ENCODE measurements around the gene ADGRL4.

The ADGRL4 gene

DNA sequence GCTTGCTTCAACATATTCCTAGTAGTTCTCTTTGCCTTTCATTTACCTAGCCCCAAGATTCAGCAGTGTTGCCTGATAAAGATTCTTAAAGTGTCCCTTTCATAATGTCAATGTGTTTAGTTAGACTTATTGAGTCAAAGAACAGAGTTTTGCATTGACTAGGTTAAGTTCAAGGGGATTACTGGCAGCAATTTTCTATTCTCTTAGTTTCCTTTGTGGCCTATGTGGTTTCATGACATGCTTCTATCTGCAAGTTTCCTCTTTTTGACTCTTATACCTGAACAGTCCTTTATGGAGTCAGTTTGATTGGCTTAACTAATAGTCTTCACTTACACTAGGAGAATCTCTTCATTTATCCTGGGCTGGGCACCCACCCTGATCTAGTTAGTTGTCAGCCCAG, 151.3 kb downstream of the ADGRL4 start:
- Histone ChIP-seq H3K27ac (no peak overlapping the region), H3K4me3 (ENCODE audit: low read depth in 1 of 2, low read length in 1 of 2) (no peak overlapping the region), H3K36me3 (no peaks in the 10 kb centered on the region), H3K27me3 (no peaks in the 10 kb centered on the region), H3K4me1 (ENCODE audit: control insufficient read depth in 1 of 2, insufficient read depth in 1 of 2, low read depth in 1 of 2, low read length in 1 of 2) (no peaks in the 10 kb centered on the region), H3K9me3 (no peaks in the 10 kb centered on the region)
- TF ChIP-seq, protein P1, sequence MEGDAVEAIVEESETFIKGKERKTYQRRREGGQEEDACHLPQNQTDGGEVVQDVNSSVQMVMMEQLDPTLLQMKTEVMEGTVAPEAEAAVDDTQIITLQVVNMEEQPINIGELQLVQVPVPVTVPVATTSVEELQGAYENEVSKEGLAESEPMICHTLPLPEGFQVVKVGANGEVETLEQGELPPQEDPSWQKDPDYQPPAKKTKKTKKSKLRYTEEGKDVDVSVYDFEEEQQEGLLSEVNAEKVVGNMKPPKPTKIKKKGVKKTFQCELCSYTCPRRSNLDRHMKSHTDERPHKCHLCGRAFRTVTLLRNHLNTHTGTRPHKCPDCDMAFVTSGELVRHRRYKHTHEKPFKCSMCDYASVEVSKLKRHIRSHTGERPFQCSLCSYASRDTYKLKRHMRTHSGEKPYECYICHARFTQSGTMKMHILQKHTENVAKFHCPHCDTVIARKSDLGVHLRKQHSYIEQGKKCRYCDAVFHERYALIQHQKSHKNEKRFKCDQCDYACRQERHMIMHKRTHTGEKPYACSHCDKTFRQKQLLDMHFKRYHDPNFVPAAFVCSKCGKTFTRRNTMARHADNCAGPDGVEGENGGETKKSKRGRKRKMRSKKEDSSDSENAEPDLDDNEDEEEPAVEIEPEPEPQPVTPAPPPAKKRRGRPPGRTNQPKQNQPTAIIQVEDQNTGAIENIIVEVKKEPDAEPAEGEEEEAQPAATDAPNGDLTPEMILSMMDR (IDR thresholded peaks at IDR 0.05): no peak

DNA sequence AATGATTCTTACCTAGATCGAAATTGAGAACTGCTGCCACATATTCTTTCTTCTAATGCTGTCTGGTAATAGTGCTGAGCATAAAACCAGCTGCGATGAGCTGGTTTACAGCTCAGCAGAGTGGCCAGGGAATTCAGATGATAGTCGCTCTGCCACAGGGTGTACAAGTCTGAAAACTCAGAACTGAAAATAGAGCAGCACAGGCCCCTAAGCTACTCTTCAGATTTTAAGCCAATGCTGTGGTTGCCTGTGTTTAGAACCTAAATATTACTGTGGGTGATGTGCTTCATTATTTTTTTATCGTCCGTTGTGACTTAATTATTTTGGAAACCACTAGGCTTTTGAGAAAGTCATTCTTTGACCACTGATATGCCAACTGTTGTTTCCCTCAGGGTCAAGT, 152.0 kb downstream of the ADGRL4 start:
- TF ChIP-seq, protein P1 (IDR thresholded peaks at IDR 0.05): no peak
- Histone ChIP-seq H3K27ac (no peak overlapping the region), H3K4me1 (ENCODE audit: control insufficient read depth in 1 of 2, insufficient read depth in 1 of 2, low read depth in 1 of 2, low read length in 1 of 2) (no peaks in the 10 kb centered on the region), H3K9me3 (no peaks in the 10 kb centered on the region), H3K4me3 (ENCODE audit: low read depth in 1 of 2, low read length in 1 of 2) (no peak overlapping the region), H3K36me3 (no peaks in the 10 kb centered on the region), H3K27me3 (no peaks in the 10 kb centered on the region)

DNA sequence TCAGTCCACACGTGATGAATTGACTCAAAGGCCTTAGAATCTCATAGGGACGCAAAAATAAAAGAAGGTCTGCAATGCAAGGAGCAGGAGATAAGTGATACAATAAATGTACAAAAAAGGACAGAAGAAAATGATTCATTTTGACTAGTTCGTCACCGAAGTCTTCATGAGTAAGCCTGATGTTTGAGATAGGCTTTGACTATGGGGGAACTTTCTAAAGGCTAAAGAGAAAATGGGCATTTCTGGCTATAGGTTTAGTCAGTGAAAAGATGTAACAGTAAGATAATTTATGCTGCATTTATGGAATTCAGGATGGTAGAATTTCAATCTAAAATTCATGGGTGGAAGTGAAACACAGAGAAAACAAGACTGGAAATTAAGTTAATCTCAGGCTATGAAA, 163.0 kb downstream of the ADGRL4 start:
- H3K9me3 ChIP-seq: no peaks in the 10 kb centered on the region
- TF ChIP-seq, protein P1 (IDR thresholded peaks at IDR 0.05): no peak
- H3K27ac ChIP-seq: no peak overlapping the region
- no peaks in the 10 kb centered on the region for H3K27me3 ChIP-seq
- H3K36me3 ChIP-seq: no peaks in the 10 kb centered on the region
- H3K4me1 ChIP-seq (ENCODE audit: control insufficient read depth in 1 of 2, insufficient read depth in 1 of 2, low read depth in 1 of 2, low read length in 1 of 2): no peaks in the 10 kb centered on the region
- H3K4me3 ChIP-seq (ENCODE audit: low read depth in 1 of 2, low read length in 1 of 2): no peak overlapping the region

DNA sequence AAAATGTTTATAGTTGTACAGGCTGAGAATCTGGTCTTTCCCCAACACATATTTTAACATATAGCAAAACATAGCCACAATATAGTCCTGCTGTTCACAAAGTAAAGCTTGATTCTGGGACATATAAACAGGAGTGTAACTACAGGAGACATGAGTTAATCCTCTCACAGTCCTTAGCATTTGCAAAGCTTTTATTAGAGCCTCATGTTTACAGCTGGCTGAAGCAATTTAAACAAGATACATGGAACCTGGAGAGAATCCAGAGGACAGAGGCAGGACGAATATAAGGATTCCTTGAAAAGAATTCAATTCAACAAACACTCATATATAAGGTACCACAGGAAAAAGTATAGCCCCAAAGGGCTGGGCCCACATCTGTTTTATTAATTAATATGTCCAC, 163.4 kb downstream of the ADGRL4 start:
- Histone ChIP-seq H3K4me3 (ENCODE audit: low read depth in 1 of 2, low read length in 1 of 2) (no peak overlapping the region), H3K27ac (no peak overlapping the region), H3K4me1 (ENCODE audit: control insufficient read depth in 1 of 2, insufficient read depth in 1 of 2, low read depth in 1 of 2, low read length in 1 of 2) (no peaks in the 10 kb centered on the region), H3K36me3 (no peaks in the 10 kb centered on the region), H3K27me3 (no peaks in the 10 kb centered on the region), H3K9me3 (no peaks in the 10 kb centered on the region)
- TF ChIP-seq, protein P1 (IDR thresholded peaks at IDR 0.05): no peak

DNA sequence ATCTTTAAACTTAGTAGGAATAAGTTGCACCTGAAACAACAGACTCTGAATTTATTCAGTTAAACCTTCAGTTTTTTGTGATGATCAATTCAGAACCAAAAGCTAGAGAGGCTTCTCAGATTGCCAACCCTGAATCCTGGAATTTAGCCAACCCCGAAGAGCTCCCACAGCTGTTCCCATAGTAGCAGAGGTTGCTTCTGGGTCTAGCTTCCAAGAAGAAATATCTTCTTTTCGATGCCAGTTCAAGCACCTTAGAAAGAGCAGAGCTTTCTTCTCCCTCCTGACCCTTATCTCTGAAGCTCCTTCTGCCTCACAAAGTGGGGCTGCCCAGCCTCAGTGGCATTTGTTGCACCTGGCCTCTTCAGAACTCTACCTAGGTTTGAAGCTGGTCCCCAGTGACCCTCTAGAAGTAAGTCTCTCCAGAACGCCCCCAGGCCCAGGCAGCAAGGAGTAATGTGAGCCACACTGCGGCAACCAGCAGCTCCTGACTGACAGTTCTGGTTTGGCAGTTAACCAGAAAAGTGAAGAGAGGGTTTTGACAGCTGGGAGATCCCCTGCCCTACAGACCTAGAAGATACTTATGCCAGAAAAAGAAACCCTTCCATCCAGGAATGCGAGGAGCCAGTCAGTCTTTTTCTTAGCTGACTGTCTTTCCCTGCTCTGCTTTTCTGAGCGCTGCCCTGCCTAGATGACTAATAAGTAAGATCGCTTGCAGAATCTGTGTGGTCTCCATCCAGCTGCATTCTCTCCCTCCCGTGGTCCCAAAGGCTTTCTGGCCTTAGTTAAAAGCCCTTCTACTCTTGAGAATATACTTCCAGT, 165.9 kb downstream of the ADGRL4 start:
- Histone ChIP-seq H3K4me1 (ENCODE audit: control insufficient read depth in 1 of 2, insufficient read depth in 1 of 2, low read depth in 1 of 2, low read length in 1 of 2) (no peaks in the 10 kb centered on the region), H3K27me3 (no peaks in the 10 kb centered on the region), H3K4me3 (ENCODE audit: low read depth in 1 of 2, low read length in 1 of 2) (no peak overlapping the region), H3K27ac (no peak overlapping the region), H3K36me3 (no peaks in the 10 kb centered on the region), H3K9me3 (no peaks in the 10 kb centered on the region)
- TF ChIP-seq, protein P1 (IDR thresholded peaks at IDR 0.05): no peak

Measured in neutrophil (primary cell).